ENCODE data around the gene NFKBIZ.
"Not testable (repeated sequence)": the region's sequence is repeated elsewhere in the genome, so short reads cannot be mapped to it uniquely, and the experiment has no call there.

Gene NFKBIZ

DNA sequence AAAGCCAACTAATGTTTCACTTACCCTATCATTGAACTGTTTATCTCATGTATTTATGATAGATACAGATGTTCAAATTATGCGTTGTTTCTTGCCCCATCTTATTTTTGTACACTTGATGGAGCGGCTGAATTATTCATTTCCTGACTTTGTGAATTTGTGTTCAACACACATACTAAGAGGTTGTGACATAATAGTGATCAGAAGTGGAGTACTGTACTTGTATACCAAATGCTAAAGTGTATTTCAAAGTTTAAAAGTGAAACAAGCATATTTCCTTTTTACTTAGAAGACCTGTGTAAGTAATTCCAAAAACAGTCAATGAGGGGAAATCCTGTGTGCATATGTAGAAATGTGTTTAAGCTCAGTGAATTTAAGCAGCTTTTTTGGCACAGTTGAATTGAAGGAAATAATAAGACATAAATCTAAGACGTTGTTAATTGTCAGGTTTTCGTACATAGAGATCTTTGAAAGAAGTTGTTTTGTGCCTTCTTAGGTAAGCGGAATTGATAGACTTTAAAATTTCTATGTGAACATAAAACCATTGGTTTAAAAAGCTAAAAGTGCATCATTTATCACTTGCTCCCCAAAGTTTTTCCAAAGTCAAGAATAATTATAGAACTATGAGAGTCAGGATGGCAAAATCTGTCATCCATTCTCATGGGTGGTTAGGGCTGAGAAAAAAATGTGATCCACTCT, 1.9 kb downstream of the NFKBIZ start:
- DNase-seq (ENCODE audit: low read depth), result no peak

- DNase-seq (ENCODE audit: low read depth), result no peak
Observed at GRCh38 chr3:101851850-101852714, 2.8 kb downstream of the NFKBIZ start.

GRCh38 chr3:101852983-101853840, 3.9 kb downstream of the NFKBIZ start:
- no peak for DNase-seq (ENCODE audit: low read depth)

- DNase-seq (ENCODE audit: low read depth), result no peak
Observed at GRCh38 chr3:101853982-101854381, 4.7 kb downstream of the NFKBIZ start.

- no peak for DNase-seq (ENCODE audit: low read depth)
Observed at GRCh38 chr3:101854608-101855304, 5.4 kb downstream of the NFKBIZ start.

GRCh38 chr3:101857301-101857741, 8.0 kb downstream of the NFKBIZ start:
- no peak for DNase-seq (ENCODE audit: low read depth)

- DNase-seq (ENCODE audit: low read depth), result no peak
Observed at GRCh38 chr3:101858464-101859030, 9.2 kb downstream of the NFKBIZ start.

- DNase-seq (ENCODE audit: low read depth), result no peak
Observed at GRCh38 chr3:101859882-101860448, 10.7 kb downstream of the NFKBIZ start.

GRCh38 chr3:101861212-101861788, 12.0 kb downstream of the NFKBIZ start:
- no peak for DNase-seq (ENCODE audit: low read depth)

DNA sequence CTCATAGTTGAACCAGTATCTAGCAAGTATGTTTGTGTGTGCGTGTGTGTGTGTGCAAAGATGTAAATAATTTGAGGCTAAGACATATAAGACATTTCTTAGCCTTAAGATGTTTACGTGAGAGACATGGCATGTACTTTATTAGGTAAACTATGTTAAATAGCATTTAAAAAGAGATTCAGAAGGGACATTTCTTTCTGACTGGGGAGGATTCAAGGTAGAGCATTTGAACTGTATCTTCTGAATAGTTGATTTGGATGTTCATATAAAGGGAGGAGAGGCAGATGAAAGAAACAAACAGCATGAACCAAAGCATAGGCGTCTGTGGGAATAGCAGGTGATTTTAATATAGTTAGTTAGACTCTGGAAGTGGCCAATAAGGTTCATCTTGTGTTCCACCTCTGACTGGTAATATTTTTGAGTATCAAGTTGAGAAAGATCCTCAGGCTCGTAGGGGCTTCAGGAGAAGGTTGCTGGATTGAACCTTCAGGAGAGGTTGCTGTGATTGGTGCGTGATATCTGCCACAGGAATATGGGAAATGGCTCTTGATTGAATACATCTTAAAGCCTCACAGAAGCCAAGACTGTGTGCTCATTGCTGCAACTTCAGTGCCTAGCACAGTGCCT, 12.6 kb downstream of the NFKBIZ start:
- no peak for DNase-seq (ENCODE audit: low read depth)

DNA sequence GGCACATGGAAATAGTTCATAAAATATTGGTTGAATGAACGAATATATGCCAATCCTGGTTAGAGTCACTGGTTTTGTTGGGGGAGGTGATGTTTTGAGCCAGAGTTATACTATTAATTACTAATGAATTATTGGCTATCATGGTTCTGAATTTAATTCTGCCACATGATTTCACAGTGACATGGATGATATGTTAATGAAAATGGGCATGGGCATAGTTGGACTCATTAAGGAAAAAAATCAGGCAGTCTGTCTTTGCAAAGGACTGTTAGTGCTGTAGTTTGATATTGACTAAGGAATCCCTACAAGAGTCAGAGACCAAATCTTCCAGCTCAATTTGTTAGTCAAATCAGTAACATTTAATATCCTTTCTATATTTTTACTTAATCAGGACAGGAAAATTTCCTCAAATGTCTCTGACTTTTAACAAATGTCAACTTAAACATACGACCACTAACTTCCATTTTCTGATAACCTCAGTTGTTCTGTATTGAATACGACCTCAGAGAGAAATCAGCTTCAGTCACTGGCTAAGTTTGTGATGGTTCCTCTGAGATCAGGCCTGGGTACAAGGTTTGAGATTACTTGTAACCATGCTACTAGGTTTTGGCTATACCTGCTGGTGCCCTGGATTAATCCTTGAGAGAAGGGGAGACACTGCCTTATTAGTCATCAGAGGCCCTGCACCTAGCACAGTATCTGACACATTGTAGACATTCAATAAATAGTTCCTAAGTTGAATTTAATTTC, 13.3 kb downstream of the NFKBIZ start:
- DNase-seq (ENCODE audit: low read depth), result no peak

GRCh38 chr3:101864926-101865325, 15.6 kb downstream of the NFKBIZ start:
- not testable (repeated sequence) for DNase-seq (ENCODE audit: low read depth)

GRCh38 chr3:101865751-101866509, 16.6 kb downstream of the NFKBIZ start:
- DNase-seq (ENCODE audit: low read depth), result no peak

DNA sequence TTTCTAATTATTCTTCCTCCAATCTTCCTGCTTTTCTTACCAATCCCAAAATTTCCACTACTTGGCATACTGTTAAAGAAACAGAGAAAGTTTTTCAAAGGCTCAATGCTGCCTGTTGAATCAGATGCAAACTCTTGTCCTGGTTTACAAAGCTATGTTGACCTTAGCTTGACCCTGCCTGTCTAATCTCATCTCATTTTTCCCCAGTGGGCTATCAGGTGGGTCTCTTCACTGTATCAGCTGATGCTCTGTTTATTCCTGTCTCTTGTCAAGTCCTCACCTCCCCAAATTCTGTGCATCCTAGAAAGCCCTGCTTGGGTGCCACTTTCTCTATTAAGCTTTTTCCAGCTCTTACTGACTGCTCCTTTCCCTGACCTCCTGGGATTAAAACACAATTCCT, 18.2 kb downstream of the NFKBIZ start:
- DNase-seq (ENCODE audit: low read depth), result no peak

- no peak for DNase-seq (ENCODE audit: low read depth)
Observed at GRCh38 chr3:101867996-101868395, 18.7 kb downstream of the NFKBIZ start.

GRCh38 chr3:101868534-101869464, 19.5 kb downstream of the NFKBIZ start:
- no peak for DNase-seq (ENCODE audit: low read depth)

- no peak for DNase-seq (ENCODE audit: low read depth)
Observed at GRCh38 chr3:101870138-101870537, 20.8 kb downstream of the NFKBIZ start.

DNA sequence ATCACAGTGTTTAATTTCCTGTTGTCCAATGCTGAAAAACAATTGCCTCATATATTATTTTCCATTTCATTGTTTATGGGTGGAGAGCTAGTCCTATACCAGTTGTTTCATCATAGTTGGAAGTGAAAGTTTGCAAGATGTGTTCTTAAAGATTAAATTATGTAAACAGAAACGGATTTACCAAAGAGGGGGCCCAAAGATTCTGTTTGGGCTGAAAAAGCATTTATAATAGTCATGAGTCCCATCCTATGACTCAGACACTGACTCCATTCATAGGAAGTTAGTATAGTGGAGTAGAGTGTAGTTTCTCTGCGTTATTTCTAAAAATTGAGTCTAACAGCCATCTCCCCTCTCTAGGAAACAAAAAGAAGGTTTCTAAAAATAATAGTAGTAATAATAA, 24.3 kb downstream of the NFKBIZ start:
- no peak for DNase-seq (ENCODE audit: low read depth)

Data from stimulated activated CD8-positive, alpha-beta memory T cell treated with anti-CD3 and anti-CD28 coated beads, Interleukin-4, amount 100 ng/mL, for 24 hours (primary cell).